Glomerular visceral epithelial cell (primary cell): ENCODE data around the gene TLK1.
"Not testable (repeated sequence)": the region's sequence is repeated elsewhere in the genome, so short reads cannot be mapped to it uniquely, and the experiment has no call there.

Experiments
- DNase-seq: peaks from one replicate; pipeline ENCODE4 v3.0.0-alpha.2; 2016; ENCODE audit errors: extremely low spot score

TLK1 gene

DNA sequence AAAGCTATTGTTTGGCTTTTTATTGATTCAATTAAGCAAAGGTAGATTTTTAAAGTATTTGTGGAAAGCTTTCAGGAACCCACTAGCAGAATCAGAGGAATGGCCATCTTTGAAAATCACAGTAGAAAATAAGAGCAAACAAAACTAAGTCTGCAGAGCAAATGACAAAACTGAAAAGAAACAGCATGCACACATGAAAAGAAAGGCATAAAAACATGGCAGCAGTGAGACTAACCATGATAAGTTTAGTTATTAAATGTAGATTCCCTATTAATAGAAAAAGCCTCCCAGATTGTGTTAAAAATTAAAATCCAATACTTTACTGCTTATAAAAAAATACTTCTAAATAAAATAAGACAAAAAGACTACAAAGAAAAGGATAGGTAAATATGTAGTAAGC, 9.1 kb upstream of the TLK1 start:
- no peak for DNase-seq

DNA sequence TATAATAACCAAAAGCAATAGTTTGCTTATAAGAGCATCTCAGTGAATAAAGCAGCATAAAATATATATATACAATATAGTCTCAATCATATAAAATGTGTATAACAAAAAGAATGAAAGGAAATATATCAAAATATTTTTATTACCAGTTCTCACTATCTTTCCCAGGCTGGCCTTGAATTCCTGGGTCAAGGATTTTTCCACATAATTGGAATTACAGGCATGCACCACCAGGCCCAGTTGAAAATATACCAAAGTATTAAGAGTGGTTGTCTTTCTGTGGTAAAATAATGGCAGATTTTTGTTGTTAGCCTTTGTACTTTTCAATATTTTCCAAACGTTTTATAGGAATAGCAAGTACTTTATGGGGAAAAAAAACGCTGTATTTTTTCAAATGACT, 8.6 kb upstream of the TLK1 start:
- DNase-seq = no peak

DNA sequence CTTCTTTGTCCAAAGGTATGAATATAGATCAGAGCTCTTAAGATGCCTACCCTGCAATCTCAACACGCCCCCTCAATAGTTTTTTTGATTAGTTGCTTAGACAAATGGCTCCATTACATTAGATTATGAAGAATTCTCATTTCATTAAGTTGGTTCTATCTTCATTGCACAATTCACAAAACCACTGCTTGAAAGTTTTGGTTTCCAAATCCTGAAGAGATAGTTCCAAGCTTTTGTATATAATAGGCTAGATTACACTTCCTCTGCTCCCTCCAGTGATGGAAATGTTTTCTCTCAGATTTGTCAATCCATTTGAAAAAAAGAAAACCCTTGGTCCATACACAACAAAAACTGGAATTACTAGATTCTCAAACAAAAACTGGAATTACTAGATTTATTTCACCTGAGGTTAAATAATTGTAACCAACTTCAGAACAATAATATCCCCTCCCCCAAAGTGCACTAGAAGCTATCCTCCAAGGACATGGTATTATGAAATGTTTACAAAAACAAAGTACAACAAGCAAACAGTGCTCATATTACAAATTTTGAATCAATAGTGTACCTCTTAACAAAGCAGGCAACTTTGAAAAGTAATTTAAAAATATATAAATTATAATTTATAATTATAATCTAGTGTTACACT, 6.8 kb upstream of the TLK1 start:
- no peak for DNase-seq

DNA sequence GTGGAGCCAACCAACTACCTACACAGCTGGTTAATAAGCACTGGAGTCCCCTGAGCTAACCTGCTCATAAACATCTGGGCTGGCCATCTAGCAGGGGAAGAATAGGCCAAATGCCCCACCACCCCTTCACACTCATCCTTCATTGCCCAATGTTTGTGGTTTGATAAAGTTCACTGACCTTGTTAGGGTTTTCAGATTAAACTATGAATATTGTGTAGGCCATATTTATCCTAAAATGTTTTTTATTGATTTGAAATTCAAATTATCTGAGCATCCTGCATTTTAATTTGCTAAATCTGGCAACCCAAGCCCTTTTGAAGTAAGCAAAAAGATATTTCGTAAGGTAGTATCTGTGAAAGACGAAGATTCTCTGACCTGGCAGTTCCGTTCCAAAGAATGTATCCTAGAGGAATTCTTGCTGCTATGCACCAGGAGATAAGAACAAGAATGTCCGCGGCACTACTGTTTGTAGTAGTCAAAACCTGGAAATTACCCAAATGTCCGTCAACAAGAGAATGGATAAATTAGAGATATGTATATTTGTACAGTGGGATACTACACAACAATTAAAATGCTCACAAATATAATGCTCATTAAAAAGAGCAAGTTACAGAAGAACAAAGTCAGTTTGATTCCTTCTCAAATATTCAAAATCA, 5.8 kb upstream of the TLK1 start:
- DNase-seq = no peak

DNA sequence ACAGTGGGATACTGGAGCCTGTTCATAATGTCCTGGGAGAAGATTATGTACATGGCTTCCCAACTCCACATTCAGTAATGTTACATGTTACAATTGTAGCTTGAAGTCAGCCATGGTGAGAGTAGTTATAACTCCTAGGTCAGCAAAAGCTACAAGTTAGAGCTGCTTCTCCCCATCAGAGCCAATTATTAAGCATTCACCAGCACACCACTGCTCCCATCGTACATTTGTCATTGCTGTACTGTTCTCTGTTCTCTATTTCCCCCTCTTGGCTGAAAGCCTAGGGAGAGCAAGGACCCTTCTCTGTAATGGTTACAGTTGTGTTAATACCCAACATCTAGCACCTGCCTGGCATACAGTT, 5.3 kb upstream of the TLK1 start:
- no peak for DNase-seq

DNA sequence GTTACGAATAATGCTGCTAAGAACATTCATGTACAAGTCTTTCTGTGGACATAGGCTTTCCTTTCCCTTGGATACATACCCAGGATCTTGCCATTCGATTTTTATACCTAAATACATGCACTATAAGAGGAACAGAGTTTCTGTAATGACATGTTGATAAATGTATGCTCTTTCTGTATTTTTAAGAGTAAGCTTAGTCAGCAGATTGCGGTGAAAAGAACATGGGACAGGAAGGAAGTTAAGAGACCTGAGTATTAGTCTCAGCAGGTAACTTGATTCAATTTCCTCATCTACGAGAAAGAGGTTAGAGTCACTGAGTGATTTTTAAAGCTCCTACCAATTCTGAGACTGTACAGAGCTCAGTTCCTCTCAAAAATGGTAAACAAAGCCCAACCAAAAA, 2.6 kb upstream of the TLK1 start:
- DNase-seq = no peak

DNA sequence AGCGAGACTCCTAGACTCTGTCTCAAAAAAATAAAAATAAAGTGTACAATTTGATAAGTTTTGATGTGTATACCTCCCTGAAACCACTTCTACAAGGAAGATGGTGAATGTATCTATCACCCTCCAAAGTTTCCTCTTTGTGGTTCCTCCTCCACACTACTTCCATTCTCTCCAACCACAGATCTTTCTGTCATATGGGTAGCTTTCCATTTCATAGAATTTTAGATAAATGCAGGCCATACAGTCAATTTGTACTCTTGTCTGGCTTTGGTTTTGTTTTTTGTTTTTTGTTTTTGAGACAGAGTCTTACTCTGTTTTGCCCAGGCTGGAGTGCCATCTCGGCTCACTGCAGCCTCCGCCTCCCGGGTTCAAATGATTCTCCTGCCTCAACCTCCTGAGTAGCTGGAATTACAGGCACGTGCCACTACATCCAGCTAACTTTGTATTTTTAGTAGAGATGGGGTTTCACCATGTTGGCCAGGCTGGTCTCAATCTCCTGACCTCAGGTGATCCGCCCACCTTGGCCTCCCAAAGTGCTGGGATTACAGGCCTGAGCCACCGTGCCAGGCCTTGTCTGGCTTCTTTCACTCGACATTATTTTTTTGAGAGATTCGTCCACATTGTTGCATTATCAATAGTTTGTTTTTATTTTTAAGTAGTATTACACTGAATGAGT, 2.0 kb upstream of the TLK1 start:
- not testable (repeated sequence) for DNase-seq

DNA sequence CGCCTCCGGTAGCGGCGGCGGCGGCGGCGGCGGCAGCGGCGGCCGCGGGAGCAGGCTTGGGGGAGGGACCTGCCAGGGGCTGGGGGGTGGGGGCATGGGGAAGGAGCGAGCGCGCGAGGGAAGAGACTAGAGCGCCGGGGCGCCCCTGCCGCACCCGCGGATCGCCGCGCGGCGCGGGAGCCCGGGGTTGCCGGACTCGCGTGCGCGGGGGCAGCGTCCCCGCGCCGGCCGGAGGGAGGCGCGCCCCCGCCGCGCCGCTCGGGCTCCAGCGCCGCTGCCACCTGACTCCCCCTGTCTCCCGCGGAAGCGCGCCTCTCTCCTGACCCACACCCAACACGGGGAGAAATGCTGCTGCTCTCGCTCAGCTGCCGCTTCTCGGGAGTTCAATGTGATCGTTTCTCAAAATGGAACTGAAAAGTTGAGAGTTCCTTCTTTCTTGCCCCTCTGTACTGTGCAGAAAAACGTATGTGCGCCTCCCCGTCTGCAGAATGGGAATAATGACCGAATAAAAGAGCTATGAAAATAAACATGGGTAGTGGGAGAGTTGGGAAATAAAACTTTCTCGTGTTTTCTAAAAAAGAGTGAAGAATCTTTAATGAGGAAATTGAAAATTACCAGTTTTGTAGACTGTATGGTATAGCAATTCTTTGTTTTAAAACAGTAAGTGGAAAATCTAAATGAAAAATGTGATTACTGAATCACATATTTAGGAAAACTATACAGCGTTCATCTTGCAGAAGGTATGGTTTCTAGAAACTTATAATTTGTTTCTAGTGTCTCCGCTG, 455 bp upstream of the TLK1 start:
- peak; percentile 84 for DNase-seq

DNA sequence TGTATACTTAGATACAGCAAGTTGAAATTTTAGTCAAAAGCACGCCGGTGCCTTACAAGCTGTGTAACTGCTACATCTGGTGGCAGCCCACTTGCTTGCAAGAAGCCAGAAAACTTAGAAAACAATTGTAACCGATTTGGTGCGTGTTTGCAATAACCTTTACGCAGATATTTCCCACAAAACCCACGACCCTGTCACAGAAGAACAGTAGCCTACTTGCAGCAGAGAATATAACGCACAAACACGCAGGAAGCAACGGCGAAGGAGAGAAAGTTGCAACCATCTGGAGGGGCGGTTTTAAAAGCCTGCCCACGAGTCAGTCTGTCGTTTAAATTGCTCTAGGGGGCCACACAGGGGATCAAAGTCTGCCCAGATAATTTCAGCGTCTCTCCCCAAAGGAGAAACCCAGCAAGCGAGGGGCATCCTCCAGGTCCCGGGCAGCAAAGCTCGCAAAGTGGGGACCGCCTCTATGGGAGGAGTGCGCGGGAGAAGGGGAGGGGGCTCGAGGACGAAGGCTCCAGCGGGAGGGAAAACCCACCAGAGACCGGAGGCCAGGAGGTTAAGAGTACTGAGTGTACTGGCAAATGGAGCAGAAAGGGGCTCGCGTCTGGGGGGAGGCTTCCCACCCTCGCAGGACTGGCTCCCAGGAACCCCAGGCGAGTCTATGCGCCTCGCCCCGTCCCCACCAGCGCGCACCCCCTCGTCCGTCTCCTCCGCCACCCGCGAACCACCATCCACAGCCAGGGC, 1.1 kb downstream of the TLK1 start:
- peak; percentile 61 for DNase-seq

DNA sequence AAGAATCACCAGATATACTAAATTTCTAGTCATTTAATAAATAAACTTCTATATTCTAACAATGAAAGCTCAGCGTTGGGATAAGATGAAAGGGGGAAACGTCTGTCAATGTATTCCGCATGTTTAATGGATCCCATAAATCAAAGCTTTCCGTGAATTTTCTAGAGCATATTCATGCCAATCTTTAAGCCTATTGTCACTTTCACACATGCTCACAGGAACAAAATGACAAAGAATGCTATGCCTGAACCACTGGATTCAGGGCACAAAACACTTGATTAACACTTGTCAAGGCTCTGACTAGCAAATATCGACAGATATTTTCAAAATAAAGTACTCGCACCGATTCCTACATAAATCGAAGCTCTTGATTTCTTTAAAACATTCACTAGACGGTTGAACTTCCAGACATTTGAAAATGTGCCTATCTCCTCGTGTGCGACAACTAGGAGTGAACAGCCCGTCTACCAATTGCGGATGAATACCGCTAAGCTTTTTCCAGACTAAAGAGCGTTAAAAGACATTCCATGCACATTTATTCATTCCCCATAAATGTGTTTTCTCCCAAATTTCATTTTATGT, 1.8 kb downstream of the TLK1 start:
- no peak for DNase-seq

DNA sequence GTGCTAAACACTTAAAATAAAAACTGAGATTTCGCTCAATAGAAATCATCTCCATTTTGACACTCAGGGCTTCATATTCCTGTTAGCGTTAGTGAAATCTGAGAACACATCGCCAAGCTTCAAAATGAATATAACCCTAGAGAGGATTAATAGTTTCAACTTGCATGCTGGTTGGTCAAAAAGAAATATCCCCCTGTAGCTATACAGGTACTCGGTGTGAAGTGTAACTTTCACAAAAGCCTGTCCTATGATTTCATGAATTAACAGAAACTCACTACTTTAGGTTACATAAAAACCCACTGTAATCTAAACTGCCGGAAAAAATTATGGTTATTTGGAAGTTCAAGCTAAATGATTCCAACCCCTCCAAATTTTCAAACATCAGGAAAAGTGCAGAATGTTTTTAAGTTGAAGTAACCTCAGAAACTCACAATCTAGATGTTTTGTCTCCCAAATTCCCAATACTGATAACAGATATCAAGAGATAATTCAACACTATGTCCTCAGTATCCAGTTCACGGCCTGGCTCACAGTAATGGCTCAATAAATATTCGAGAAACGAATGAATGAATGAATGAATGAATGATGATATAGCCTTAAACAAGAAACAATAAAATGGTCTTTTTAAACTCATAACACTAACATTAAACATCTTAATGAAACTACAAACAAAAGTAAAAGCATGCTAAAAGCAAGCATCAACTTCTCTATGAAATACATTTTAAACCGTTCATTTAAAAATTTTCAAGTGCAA, 2.5 kb downstream of the TLK1 start:
- no peak for DNase-seq

DNA sequence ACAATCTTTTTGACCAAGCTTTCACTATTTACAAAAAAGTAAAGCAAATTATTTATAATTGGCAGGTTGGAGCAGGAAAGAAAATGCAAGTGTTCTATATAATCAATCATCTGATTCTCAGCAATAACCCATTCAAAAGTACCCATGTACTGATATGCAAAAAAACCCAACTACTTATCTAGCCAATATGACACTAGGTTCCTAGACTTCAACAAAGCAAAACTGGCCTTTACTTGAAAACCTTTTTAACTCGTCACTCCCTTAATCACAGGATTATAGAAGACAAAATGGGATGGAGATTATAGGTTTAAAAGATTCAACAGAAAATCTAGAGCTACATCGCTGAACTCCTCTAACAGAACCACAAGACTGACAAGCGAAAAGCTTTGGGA, 3.6 kb downstream of the TLK1 start:
- no peak for DNase-seq

DNA sequence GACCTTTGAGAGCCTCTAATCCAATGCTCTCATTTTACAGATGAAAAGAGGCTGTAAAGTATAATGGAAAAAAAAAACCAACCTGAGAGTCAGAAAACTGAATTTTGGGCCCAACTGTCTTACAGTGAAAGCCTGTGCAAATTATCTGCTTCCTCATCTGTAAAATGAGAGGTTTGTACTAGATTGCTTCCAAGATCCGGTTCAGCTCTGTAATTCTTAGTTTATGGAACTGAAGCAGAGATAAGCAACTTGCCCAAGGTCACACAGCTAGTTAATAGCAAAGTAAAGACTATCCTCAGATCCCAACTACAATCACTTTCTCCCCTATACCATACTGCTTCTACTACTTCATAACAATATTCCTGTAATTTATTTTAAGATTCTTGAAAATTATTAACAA, 6.3 kb downstream of the TLK1 start:
- DNase-seq = no peak

DNA sequence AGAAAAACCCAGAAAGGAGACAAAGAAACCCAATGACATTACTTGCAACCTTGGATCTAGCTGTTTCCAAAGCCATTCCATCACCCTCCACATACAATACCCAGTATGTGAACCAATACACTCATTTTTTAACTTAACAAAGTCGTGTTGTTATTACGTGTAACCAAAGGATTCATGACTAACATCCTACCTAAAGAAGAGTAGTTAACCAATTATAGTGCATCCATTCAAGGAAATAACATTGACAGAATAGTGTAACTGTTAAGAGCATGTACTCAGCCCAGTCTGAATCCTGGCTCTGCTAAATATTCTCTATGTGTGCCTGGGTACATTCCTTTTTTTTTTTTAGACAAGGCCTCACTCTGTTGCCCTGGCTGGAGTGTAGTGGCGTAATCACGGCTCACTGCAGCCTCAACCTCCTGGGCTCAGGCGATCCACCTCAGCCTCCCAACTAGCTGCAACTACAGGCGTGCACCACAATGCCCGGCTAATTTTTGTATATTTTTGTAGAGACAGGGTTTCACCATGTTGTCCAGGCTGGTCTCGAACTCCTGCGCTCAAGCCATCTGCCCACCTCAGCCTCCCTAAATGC, 9.9 kb downstream of the TLK1 start:
- no peak for DNase-seq

DNA sequence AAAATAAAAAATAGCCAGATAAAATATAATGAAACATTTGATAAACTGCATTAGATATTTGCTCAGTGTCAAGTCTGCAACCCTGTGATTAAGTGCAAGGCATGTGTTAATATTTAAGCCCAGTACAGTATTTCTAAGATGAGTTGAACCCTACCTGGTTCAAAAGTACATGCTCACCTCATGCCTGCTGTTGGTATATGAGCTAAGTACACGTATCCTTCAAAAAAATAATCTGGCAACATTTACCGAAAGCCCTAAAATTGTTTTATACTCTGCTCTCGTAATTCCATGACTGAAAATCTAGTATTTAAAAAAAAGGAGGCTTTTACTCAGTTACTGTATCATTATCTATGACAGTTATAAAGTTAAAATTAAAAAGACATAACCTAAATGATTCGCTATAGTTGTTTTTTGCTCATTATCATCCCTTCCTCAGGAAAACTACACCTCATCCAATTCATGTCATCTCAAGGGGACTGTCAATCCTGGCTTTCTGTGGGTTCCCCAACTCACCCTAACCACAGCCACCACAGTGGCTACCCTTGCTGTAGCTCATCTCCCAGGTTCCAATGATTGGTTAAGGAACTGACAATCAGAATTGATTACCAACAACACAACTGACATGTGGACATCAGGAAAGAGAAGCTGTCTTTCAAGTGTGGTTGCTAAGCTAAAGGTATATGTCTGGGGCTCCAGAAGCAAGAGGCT, 10.6 kb downstream of the TLK1 start:
- DNase-seq = no peak

DNA sequence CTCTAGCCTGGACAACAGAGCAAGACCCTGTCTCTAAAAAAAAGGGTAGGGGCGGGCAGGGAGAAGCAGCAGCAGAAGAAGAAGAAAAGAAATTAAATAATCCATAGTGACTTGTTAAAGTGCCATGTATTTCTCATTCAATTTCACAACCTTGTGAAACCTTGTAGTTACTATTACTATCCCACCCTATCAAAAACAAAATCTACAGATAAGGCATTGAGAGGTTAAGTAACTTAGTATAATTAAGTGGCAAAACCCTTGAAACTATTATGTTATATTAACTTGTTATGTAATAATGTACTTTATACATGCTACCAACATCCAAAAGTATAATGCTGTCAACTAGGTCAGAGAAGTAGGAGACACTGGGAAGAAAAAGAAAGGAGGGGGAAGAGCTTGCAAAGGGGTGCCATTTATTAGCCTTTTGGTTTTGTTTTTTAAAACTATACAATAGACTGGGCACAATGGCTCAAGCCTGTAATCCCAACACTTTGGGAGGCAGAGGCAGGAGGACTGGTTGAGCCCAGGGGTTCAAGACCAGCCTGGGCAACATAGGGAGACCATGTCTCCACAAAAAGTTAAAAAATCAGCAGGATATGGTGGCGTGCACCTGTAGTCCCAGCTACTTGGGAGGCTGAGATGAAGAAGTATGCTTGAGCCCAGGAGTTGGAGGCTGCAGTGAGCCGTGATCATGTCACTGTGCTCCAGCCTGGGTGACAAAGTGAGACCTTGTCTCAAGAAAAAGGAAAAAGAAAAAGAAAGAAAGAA, 11.3 kb downstream of the TLK1 start:
- DNase-seq = no peak

DNA sequence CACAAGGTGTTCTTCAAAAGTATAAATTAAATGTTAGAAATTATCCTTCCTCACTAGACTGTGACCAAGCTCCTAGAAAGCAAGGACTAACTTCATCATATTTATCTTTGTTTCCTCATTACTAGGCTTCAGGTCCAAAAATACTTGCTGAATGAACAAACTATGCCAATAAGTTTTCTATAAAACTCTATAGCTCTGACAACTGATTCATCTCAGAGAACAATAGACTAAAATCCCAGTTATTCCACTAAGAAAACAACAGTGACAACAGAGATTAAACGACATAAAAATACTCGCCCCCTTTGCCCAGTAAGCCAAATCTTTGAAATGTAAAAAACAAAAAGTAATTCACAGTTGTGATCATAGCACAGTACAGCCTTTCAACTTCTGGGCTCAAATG, 13.6 kb downstream of the TLK1 start:
- no peak for DNase-seq

DNA sequence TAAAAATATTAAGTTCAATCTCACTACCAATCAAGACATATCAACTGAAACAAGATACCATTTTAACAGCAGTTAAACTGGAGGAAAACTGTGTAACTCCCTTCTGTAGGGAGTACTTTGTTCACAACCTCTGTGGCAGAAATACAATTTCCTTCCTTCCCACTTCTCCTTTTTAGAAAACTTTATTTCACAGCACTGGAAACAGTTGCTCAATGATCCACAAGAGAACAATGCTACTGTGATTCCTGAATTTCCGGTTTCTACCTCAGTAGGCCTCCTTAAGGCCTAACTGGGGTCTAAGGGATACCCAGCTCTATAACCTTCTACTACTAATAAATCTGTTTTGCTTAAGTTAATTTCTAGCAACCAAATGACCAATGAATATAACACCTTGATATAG, 14.1 kb downstream of the TLK1 start:
- no peak for DNase-seq

DNA sequence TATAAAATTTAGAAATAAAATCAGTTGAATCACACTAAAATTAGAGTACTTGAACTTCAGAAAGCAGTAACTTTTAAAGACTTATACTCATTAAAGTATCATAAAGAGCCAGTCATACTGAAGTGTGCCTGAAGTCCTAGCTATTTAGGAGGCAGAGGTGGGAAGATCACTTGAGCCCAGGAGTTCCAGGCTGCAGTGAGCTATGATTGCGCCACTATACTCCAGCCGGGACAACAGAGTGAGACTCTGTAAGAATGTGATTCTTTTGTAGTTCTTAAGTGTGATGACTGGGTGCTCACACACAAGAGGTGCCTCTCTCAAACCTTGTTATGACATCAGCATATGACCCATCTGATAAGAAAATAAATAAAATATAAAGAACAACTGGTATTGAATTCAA, 14.6 kb downstream of the TLK1 start:
- no peak for DNase-seq
